HG02938 (cell line): Measurements from ENCODE around the gene DPPA5.
"Not testable (repeated sequence)": the region's sequence is repeated elsewhere in the genome, so short reads cannot be mapped to it uniquely, and the experiment has no call there.

Experiments
- ATAC-seq: cut with Tn5 transposase; IDR thresholded peaks from one replicate; pipeline ENCODE4 v1.9.1; 2021; ENCODE audit warnings: mild to moderate bottlenecking, moderate library complexity; ENCODE audit not compliant: unreplicated experiment

Gene DPPA5

DNA sequence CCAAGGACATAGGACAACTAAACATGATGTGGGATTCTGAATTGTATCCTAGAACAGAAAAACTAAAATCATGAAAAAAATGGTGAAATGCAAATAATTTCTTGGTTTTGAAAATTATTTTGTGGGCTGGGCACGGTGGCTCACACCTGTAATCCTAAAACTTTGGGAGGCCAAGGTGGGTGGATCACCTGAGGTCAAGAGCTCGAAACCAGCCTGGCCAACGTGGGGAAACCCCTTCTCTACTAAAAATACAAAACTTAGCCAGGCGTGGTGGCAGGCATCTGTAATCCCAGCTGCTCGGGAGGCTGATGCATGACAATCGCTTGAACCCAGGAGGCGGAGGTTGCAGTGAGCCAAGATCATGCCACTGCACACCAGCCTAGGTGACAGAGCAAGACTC, 50.3 kb downstream of the DPPA5 start:
- ATAC-seq = not testable (repeated sequence)
